Motor neuron (in vitro differentiated cells): ENCODE measurements around the gene FDXR. TPM values are rescaled to one million over a fixed set of nuclear protein-coding genes. Genes with fewer than 3 reads are reported as not detected.
A peak's percentile ranks its signal among the peaks of the same experiment; 100 is the strongest.

Experiments
- ATAC-seq, 8 experiments: fragments of 200-7000 bp; cut with Tn5 transposase; replicated peaks in 6 of 8; 2 replicates each; pipeline ENCODE4 v1.8.0; 2021; ENCODE audit warnings: mild to moderate bottlenecking in 8 of 8, moderate library complexity in 8 of 8
- H3K27ac ChIP-seq, 2 donors: fragments of 250-450 bp; sonication (Bioruptor Pico); 2 replicates each; pipeline ENCODE4 v1.9.0; 2021; ENCODE audit warnings: antibody characterized with exemption in 2 of 2, mild to moderate bottlenecking in 2 of 2, moderate library complexity in 1 of 2
- H3K4me1 ChIP-seq, 2 donors: fragments of 250-450 bp; sonication (Bioruptor Pico); replicated peaks in 1 of 2; 2 replicates each; pipeline ENCODE4 v1.6.1; 2021; ENCODE audit warnings: antibody characterized with exemption in 2 of 2, mild to moderate bottlenecking in 2 of 2, moderate library complexity in 1 of 2
- H3K4me3 ChIP-seq, 5 donors: fragments of 250-450 bp; sonication (Bioruptor Pico); 2 replicates each; pipeline ENCODE4 v1.9.0; 2021; ENCODE audit warnings: antibody characterized with exemption in 5 of 5, mild to moderate bottlenecking in 5 of 5, moderate library complexity in 4 of 5
- WGBS, 10 experiments: fragments of 450-650 bp; shearing (Covaris generic); methylation state at CpG; one replicate each; pipeline ENCODE4 v1.0.0; 2022; 5-methylcytosine and 5-hydroxymethylcytosine counted together
- in situ Hi-C, 9 experiments: fragments of 400-800 bp; cut with MboI; loops; one replicate each; pipeline ENCODE4 v1.15.0; 2021; ENCODE audit warnings: low sequenced_read_pairs in 9 of 9, low pct_unique_long_range_greater_than_20kb in 2 of 9; ENCODE audit not compliant: unreplicated experiment in 9 of 9
- total RNA-seq, 8 experiments: library from RNA; unstranded; fragments of 300-600 nt; gene quantifications; 2 replicates each; pipeline versions ENCODE4 v1.2.3 to v1.2.4, GENCODE V29; 2022

Gene FDXR
- total RNA-seq, 8 experiments from 2014 or later = 7.7 to 80.4 (median 16.6) TPM

DNA sequence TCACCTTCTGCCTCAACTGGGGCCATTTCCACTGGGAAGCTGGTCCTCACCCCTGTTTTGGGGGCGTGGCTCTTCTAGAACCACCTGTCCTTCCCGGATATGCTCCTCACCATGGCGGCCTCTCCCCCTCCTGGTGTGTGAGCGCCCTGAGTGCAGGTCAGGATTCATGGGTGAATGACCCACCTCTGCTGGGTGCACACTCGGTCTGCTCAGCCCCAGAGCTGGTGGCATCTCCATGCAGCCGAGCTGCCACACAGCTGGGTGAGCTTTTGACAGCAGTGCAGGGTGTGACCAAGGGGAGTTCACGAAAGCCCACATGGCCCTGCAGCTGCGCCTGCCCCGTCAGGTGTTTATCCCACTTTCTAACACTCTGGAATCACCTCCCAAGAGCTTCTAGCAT is 40.4 kb downstream of the FDXR start:
- in situ Hi-C loops = no loop called here
- WGBS, 10 experiments = 80 to 100% (median 86%) methylated on average over 1 to 8 of the region's 9 CpGs; no CpG with 5 or more reads in 4 of the 10 experiments
- ATAC-seq = no peak

GRCh38 chr17:74831444-74832146 is 41.2 kb downstream of the FDXR start:
- in situ Hi-C loops = no loop called here
- ATAC-seq = peak in 5 of 8 experiments; percentile 45 to 68 (median 51)
- 50 to 100% (median 69%) methylated on average over 1 to 6 of the region's 22 CpGs; no CpG with 5 or more reads in 6 of the 10 experiments for WGBS, 10 experiments
- H3K27ac ChIP-seq = peak overlapping the region; percentile 64 to 66
- H3K4me1 ChIP-seq = peaks cover 51 to 67% of the 10 kb centered on the region in 2 donors
- H3K4me3 ChIP-seq = no peak overlapping the region

More for the DNA sequence above, 40.4 kb downstream of the FDXR start:
- Histone ChIP-seq H3K27ac (peak overlapping the region; percentile 5 to 64), H3K4me3 (no peak overlapping the region), H3K4me1 (peaks cover 49 to 64% of the 10 kb centered on the region in 2 donors)

DNA sequence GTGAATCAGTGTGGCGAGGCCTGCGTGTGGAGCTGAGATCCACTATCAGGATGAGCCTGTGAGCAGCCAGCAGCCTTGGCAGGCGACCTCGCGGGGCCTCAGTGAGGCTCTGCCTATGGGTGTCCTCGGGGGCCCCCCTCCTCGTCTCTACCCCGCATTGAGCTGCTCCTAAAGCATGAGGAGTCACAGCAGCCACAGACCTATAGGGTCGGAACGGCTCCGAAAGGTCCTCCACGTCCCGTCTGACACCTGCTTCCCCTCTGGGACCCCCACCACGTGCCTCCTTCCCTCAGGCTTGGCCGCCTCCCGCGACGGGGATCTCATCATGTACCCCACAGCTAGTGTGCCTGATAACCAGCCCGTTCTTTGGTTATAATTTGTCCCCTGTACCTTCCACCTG is 41.9 kb downstream of the FDXR start:
- in situ Hi-C loops = no loop called here
- no peak for ATAC-seq
- Histone ChIP-seq H3K27ac (peak overlapping the region; percentile 47 to 66), H3K4me1 (peaks cover 59 to 74% of the 10 kb centered on the region in 2 donors), H3K4me3 (no peak overlapping the region)
- WGBS, 10 experiments = 80 to 94% (median 92%) methylated on average over 2 to 5 of the region's 19 CpGs; no CpG with 5 or more reads in 6 of the 10 experiments

DNA sequence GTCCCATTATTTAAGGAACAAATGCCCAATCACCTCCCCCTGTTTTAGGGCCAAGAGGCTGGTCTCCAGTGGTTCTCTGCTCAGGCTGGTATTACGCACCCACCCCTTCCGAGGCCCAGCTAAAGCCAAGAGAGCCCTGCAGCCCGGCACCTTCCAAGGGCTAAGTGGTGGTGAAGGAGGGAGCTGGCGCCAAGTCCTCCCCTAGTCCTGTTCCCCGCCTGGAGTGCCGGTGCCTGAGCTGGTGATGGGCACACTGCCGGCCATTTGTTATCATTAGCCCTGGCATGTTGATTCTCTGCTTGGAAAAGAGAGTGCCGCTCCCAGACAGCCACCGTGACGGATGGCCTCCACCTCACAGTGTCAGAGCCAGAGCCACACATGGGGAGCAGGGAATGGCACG is 45.0 kb downstream of the FDXR start:
- 80 to 100% (median 87%) methylated on average over 1 to 6 of the region's 11 CpGs; no CpG with 5 or more reads in 7 of the 10 experiments for WGBS, 10 experiments
- H3K4me1 ChIP-seq = peaks cover 50 to 73% of the 10 kb centered on the region in 2 donors
- ATAC-seq = no peak

DNA sequence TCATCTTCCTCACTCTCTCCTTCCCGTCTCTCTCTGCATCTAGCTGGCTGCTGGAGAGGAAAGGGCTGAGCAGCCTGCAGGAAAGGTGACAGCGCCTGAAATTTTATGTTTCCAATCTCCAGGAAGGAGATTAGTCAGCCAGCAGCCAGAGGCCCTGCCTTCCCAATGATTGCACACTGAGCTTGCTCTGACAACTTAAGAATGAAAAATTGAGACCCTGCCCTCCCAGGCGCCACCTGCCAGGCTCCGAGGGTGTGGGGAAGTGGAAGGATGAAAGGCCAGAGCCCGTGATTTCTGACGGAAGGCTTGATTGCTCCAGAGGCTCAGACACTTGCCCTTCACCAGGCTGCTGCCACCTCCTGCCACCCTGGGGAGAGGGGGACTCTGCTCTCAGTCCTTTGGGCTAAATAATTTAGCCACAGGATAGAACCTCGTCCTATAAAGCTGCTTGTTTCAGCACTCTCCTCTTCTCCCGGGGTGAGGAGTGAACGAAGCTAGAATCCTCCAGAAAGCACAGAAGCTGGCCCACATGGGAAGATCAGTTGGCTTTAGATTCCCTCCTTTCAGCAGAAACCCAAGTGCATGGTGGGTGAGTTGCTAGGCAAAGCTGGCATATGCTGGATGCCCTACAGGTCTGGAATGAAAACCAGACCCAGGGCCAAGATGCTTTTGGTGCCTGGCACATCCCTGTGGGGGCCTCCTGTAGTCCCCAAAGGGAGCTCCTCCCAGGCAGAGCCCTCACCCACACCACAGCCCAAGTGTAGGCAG is 46.7 kb downstream of the FDXR start:
- Histone ChIP-seq H3K4me3 (no peak overlapping the region), H3K4me1 (peaks cover 41 to 74% of the 10 kb centered on the region in 2 donors), H3K27ac (peak overlapping the region; percentile 75 to 88)
- in situ Hi-C loops = no loop called here
- peak in 5 of 8 experiments; percentile 74 to 88 (median 81) for ATAC-seq
- WGBS, 10 experiments = 20 to 100% (median 54%) methylated on average over 1 to 5 of the region's 9 CpGs; no CpG with 5 or more reads in 5 of the 10 experiments

More for the DNA sequence above, 45.0 kb downstream of the FDXR start:
- in situ Hi-C loops = no loop called here
- Histone ChIP-seq H3K4me3 (no peak overlapping the region), H3K27ac (no peak overlapping the region)

DNA sequence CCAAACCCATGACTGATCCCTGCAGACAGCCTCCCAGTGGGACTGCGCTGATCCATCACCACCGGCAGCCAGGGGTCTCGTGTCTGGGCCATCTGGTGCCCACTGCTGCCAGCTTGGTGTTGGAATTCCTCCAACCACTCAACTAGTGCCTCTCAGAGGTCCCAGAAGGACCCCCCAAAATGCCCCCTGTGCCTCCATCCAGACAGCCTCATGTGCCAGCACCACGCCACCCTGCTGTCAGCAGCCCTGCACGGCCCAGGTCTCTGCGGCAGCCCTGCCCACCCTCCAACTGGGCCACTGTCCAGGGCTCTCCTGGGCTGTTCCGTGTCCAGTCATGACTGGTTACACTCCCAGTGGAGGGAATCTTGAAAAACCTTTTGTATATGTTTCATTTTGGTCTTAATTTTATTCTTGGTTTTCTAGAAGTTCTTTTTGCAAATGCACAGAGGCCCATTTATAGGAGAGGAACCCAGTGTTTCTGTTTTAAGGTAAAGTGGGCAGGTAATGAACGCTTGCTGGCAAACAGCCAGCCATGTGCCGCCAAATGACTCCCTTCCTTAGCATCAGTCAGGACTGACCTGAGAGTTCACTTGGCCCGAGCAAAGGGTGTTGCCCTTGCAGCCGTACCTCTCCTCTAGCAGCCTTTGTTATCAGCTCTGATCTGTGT is 47.7 kb downstream of the FDXR start:
- Histone ChIP-seq H3K4me3 (no peak overlapping the region), H3K27ac (peak overlapping the region; percentile 75 to 88), H3K4me1 (peaks cover 35 to 63% of the 10 kb centered on the region in 2 donors)
- 59 to 100% (median 87%) methylated on average over 1 to 8 of the region's 11 CpGs; no CpG with 5 or more reads in 2 of the 10 experiments for WGBS, 10 experiments
- in situ Hi-C loops = no loop called here
- ATAC-seq = peak in 4 of 8 experiments; percentile 7 to 27 (median 13)

GRCh38 chr17:74822939-74823367 is 49.8 kb downstream of the FDXR start:
- peaks cover 35 to 70% of the 10 kb centered on the region in 2 donors for H3K4me1 ChIP-seq
- no peak overlapping the region for H3K27ac ChIP-seq
- no peak overlapping the region for H3K4me3 ChIP-seq
- ATAC-seq = no peak
- in situ Hi-C loops = no loop called here
- WGBS, 10 experiments = 68 to 97% (median 87%) methylated on average over 2 to 8 of the region's 12 CpGs; no CpG with 5 or more reads in 6 of the 10 experiments

DNA sequence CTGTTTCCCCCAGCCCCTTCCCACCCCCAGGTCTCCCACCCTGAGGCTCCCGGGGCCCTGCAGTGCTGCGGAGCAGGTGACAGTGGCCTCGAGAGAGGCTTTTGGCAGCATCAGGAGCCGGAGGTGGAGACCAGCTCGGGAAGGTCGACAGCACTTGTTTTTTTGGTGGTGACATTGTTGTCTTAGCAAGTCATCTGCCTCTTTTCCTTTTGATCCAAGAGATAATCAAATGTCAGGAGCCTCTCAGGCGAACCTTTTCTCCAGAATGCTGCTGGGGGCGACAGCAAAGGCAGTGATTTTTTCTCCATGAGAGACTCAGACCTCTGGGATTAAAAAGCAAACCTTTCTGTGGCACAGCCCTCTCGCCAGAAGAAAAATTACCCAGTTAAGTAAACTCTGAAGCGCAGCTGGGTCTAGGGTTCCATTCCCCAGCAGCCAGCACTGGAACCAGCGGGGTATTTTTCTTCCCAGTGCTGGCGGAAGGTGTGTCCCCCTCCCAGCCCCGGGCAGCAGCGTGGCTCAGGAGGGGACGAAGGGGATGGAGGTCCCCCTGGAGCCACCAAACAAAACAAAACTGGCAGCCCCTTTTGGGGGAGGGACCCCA is 50.4 kb downstream of the FDXR start:
- peaks cover 35 to 74% of the 10 kb centered on the region in 2 donors for H3K4me1 ChIP-seq
- peak overlapping the region in 1 of 2 donors; percentile 23 for H3K27ac ChIP-seq
- WGBS, 10 experiments = 74 to 96% (median 87%) methylated on average over 1 to 11 of the region's 15 CpGs; no CpG with 5 or more reads in 3 of the 10 experiments
- ATAC-seq = no peak
- in situ Hi-C loops = no loop called here
- no peak overlapping the region for H3K4me3 ChIP-seq

DNA sequence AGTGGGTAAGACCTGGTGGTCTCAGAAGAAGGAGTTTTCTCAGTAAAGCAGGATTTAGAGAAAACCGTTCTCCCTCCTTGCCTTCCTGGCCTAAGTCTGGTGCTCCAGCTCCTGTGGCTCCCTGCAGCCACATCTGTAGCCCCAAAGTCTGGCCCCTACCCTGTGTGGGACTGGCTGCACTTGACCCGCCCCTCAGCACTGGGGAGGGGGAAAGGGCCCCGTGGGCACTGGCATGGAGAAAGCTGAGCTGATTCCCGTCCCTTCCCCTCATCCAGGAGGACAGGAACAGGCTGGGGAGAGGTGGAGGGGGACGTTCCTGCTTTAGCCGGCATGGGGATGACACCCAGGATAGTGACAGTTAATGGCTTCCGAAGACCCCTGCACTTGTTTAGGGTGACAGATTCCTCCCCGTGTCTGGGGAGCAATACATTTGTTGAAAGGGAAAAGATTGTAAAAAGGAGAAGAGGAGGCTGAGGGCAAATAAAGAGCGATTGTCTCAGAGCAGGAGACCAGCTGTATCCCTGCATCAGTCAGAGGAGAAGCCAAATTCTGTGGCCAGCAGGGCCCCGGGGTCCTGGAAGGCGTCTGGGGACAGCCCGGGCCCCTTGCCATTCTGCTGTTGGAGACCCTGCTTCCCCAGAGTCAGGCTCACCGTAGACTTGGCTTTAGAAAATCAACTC is 51.0 kb downstream of the FDXR start:
- no peak overlapping the region for H3K4me3 ChIP-seq
- 78% methylated on average over 6 of the region's 13 CpGs; no CpG with 5 or more reads in 9 of the 10 experiments for WGBS, 10 experiments
- ATAC-seq = no peak
- peaks cover 34 to 71% of the 10 kb centered on the region in 2 donors for H3K4me1 ChIP-seq
- in situ Hi-C loops = no loop called here
- H3K27ac ChIP-seq = peak overlapping the region in 1 of 2 donors; percentile 23

GRCh38 chr17:74819801-74820436 is 52.9 kb downstream of the FDXR start:
- H3K4me1 ChIP-seq = peaks cover 15 to 52% of the 10 kb centered on the region in 2 donors
- 83 to 100% (median 100%) methylated on average over 3 to 11 of the region's 16 CpGs; no CpG with 5 or more reads in 5 of the 10 experiments for WGBS, 10 experiments

GRCh38 chr17:74818291-74818938 is 54.4 kb downstream of the FDXR start:
- H3K4me3 ChIP-seq = no peak overlapping the region
- WGBS, 10 experiments = 73 to 100% (median 88%) methylated on average over 1 to 5 of the region's 16 CpGs; no CpG with 5 or more reads in 4 of the 10 experiments
- peak overlapping the region in 1 of 2 donors; percentile 55 for H3K27ac ChIP-seq
- peaks cover 6 to 37% of the 10 kb centered on the region in 2 donors for H3K4me1 ChIP-seq
- peak in 1 of 8 experiments; percentile 73 for ATAC-seq
- in situ Hi-C loops = no loop called here

More at GRCh38 chr17:74819801-74820436, 52.9 kb downstream of the FDXR start:
- ATAC-seq = no peak
- in situ Hi-C loops = no loop called here
- H3K27ac ChIP-seq = no peak overlapping the region
- no peak overlapping the region for H3K4me3 ChIP-seq
